HEK293 (cell line): ENCODE measurements around the gene NLGN1.

ENCODE experiments used
- MYNN ChIP-seq: fragments of 450-650 bp; formaldehyde crosslinking; IDR thresholded peaks from 2 replicates; pipeline ENCODE4 v1.5.1; 2016; ENCODE audit warnings: missing biosample characterization, missing genetic modification characterization, borderline replicate concordance
- MZF1 ChIP-seq: fragments of 450-650 bp; formaldehyde crosslinking; IDR thresholded peaks from 2 replicates; pipeline ENCODE4 v1.5.1; 2017; ENCODE audit warnings: missing biosample characterization, missing genetic modification characterization, borderline replicate concordance
- YY2 ChIP-seq: fragments of 450-650 bp; formaldehyde crosslinking; IDR thresholded peaks from 2 replicates; pipeline ENCODE4 v1.5.1; 2016; ENCODE audit warnings: missing biosample characterization, missing genetic modification characterization
- ZNF121 ChIP-seq: fragments of 450-650 bp; formaldehyde crosslinking; IDR thresholded peaks from 2 replicates; pipeline ENCODE4 v1.5.1; 2016; ENCODE audit warnings: missing biosample characterization, missing genetic modification characterization
- ZNF174 ChIP-seq: fragments of 450-650 bp; formaldehyde crosslinking; IDR thresholded peaks from 2 replicates; pipeline ENCODE4 v1.5.0; 2017; ENCODE audit warnings: missing biosample characterization, mild to moderate bottlenecking, missing genetic modification characterization
- ZNF211 ChIP-seq: fragments of 450-650 bp; formaldehyde crosslinking; IDR thresholded peaks from 2 replicates; pipeline ENCODE4 v1.5.1; 2016; ENCODE audit warnings: low read depth, missing biosample characterization, missing genetic modification characterization
- ZNF248 ChIP-seq: fragments of 450-650 bp; formaldehyde crosslinking; IDR thresholded peaks from 2 replicates; pipeline ENCODE4 v1.5.1; 2017; ENCODE audit warnings: missing biosample characterization, missing genetic modification characterization
- ZNF404 ChIP-seq: fragments of 450-650 bp; formaldehyde crosslinking; IDR thresholded peaks from 2 replicates; pipeline ENCODE4 v1.5.1; 2017; ENCODE audit warnings: missing biosample characterization, missing genetic modification characterization
- ZNF561 ChIP-seq: fragments of 450-650 bp; IDR thresholded peaks from 2 replicates; pipeline ENCODE4 v1.5.1; 2018; ENCODE audit warnings: missing biosample characterization, missing genetic modification characterization, borderline replicate concordance
- TF ChIP-seq, protein P1 (sequence below): fragments of 450-650 bp; formaldehyde crosslinking; IDR thresholded peaks from 2 replicates; pipeline ENCODE4 v1.5.1; 2016; ENCODE audit warnings: missing biosample characterization, missing genetic modification characterization
- TF ChIP-seq, protein P2 (sequence below): fragments of 450-650 bp; formaldehyde crosslinking; IDR thresholded peaks from 2 replicates; pipeline ENCODE4 v1.5.1; 2016; ENCODE audit warnings: missing biosample characterization, missing genetic modification characterization
- TF ChIP-seq, protein P3 (sequence below): fragments of 450-650 bp; formaldehyde crosslinking; IDR thresholded peaks from 2 replicates; pipeline ENCODE4 v1.5.1; 2016; ENCODE audit warnings: missing biosample characterization, missing genetic modification characterization, low read depth
- TF ChIP-seq, protein P4 (sequence below): fragments of 450-650 bp; formaldehyde crosslinking; IDR thresholded peaks from 2 replicates; pipeline ENCODE4 v1.5.1; 2016; ENCODE audit warnings: missing biosample characterization, missing genetic modification characterization, borderline replicate concordance
- TF ChIP-seq, protein P5 (sequence below): fragments of 450-650 bp; formaldehyde crosslinking; IDR thresholded peaks from 2 replicates; pipeline ENCODE4 v1.5.1; 2016; ENCODE audit warnings: missing biosample characterization, missing genetic modification characterization

DNA sequence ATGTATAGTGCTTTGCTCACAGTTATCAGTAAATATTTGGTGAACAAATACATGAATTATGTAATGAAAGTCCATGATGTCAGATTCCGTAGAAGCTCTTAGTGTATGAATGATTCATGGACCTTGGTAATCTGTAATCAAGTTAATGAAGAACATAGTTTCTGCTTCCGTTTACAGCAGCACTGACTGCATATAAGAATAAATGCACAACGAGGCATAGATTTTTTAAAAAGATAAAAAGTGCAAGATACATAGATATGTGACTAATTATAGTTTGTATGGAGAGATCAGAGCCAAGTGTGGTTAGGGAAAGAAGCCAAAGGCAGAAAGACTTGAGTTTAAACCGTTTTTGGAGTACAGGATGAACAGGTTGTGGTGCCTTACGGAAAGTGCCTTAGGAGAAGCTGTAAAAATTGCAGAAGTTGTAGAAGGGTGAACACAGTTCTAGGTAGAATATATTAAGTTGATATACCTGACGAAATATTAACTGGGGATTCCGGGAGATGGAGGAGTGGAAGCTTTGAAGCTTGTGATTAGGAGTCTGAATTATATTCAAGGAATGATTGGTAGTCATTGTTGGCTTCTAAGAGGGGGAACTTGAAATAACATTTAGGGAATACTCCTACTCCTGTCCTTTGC, 293.1 kb downstream of the NLGN1 start:
- TF ChIP-seq ZNF404 (tag by site-specific recombination) (no peak), MZF1 (tag by site-specific recombination) (no peak), ZNF121 (tag by site-specific recombination) (no peak), ZNF561 (tag by site-specific recombination) (no peak), YY2 (tag by site-specific recombination) (no peak), ZNF174 (tag by site-specific recombination) (no peak), ZNF211 (tag by site-specific recombination) (no peak), MYNN (no peak), ZNF248 (no peak)
- TF ChIP-seq, protein P1, sequence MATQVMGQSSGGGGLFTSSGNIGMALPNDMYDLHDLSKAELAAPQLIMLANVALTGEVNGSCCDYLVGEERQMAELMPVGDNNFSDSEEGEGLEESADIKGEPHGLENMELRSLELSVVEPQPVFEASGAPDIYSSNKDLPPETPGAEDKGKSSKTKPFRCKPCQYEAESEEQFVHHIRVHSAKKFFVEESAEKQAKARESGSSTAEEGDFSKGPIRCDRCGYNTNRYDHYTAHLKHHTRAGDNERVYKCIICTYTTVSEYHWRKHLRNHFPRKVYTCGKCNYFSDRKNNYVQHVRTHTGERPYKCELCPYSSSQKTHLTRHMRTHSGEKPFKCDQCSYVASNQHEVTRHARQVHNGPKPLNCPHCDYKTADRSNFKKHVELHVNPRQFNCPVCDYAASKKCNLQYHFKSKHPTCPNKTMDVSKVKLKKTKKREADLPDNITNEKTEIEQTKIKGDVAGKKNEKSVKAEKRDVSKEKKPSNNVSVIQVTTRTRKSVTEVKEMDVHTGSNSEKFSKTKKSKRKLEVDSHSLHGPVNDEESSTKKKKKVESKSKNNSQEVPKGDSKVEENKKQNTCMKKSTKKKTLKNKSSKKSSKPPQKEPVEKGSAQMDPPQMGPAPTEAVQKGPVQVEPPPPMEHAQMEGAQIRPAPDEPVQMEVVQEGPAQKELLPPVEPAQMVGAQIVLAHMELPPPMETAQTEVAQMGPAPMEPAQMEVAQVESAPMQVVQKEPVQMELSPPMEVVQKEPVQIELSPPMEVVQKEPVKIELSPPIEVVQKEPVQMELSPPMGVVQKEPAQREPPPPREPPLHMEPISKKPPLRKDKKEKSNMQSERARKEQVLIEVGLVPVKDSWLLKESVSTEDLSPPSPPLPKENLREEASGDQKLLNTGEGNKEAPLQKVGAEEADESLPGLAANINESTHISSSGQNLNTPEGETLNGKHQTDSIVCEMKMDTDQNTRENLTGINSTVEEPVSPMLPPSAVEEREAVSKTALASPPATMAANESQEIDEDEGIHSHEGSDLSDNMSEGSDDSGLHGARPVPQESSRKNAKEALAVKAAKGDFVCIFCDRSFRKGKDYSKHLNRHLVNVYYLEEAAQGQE (tag by site-specific recombination), result no peak
- TF ChIP-seq, protein P2, sequence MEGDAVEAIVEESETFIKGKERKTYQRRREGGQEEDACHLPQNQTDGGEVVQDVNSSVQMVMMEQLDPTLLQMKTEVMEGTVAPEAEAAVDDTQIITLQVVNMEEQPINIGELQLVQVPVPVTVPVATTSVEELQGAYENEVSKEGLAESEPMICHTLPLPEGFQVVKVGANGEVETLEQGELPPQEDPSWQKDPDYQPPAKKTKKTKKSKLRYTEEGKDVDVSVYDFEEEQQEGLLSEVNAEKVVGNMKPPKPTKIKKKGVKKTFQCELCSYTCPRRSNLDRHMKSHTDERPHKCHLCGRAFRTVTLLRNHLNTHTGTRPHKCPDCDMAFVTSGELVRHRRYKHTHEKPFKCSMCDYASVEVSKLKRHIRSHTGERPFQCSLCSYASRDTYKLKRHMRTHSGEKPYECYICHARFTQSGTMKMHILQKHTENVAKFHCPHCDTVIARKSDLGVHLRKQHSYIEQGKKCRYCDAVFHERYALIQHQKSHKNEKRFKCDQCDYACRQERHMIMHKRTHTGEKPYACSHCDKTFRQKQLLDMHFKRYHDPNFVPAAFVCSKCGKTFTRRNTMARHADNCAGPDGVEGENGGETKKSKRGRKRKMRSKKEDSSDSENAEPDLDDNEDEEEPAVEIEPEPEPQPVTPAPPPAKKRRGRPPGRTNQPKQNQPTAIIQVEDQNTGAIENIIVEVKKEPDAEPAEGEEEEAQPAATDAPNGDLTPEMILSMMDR (tag by site-specific recombination), result no peak
- TF ChIP-seq, protein P3, sequence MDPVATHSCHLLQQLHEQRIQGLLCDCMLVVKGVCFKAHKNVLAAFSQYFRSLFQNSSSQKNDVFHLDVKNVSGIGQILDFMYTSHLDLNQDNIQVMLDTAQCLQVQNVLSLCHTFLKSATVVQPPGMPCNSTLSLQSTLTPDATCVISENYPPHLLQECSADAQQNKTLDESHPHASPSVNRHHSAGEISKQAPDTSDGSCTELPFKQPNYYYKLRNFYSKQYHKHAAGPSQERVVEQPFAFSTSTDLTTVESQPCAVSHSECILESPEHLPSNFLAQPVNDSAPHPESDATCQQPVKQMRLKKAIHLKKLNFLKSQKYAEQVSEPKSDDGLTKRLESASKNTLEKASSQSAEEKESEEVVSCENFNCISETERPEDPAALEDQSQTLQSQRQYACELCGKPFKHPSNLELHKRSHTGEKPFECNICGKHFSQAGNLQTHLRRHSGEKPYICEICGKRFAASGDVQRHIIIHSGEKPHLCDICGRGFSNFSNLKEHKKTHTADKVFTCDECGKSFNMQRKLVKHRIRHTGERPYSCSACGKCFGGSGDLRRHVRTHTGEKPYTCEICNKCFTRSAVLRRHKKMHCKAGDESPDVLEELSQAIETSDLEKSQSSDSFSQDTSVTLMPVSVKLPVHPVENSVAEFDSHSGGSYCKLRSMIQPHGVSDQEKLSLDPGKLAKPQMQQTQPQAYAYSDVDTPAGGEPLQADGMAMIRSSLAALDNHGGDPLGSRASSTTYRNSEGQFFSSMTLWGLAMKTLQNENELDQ, result no peak
- TF ChIP-seq, protein P4, sequence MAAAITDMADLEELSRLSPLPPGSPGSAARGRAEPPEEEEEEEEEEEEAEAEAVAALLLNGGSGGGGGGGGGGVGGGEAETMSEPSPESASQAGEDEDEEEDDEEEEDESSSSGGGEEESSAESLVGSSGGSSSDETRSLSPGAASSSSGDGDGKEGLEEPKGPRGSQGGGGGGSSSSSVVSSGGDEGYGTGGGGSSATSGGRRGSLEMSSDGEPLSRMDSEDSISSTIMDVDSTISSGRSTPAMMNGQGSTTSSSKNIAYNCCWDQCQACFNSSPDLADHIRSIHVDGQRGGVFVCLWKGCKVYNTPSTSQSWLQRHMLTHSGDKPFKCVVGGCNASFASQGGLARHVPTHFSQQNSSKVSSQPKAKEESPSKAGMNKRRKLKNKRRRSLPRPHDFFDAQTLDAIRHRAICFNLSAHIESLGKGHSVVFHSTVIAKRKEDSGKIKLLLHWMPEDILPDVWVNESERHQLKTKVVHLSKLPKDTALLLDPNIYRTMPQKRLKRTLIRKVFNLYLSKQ (tag by site-specific recombination), result no peak
- TF ChIP-seq, protein P5, sequence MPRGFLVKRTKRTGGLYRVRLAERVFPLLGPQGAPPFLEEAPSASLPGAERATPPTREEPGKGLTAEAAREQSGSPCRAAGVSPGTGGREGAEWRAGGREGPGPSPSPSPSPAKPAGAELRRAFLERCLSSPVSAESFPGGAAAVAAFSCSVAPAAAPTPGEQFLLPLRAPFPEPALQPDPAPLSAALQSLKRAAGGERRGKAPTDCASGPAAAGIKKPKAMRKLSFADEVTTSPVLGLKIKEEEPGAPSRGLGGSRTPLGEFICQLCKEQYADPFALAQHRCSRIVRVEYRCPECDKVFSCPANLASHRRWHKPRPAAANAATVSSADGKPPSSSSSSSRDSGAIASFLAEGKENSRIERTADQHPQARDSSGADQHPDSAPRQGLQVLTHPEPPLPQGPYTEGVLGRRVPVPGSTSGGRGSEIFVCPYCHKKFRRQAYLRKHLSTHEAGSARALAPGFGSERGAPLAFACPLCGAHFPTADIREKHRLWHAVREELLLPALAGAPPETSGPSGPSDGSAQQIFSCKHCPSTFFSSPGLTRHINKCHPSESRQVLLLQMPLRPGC (tag by site-specific recombination), result no peak
